DMS53 treated with DMSO at 0.1 percent for 48 hours (cell line): ENCODE results near the gene NGDN.

Experiments
- DNase-seq: peaks from one replicate; lab custom pipeline; 2025; ENCODE audit not compliant: unreplicated experiment; lab: John Stamatoyannopoulos, UW

Gene NGDN

DNA sequence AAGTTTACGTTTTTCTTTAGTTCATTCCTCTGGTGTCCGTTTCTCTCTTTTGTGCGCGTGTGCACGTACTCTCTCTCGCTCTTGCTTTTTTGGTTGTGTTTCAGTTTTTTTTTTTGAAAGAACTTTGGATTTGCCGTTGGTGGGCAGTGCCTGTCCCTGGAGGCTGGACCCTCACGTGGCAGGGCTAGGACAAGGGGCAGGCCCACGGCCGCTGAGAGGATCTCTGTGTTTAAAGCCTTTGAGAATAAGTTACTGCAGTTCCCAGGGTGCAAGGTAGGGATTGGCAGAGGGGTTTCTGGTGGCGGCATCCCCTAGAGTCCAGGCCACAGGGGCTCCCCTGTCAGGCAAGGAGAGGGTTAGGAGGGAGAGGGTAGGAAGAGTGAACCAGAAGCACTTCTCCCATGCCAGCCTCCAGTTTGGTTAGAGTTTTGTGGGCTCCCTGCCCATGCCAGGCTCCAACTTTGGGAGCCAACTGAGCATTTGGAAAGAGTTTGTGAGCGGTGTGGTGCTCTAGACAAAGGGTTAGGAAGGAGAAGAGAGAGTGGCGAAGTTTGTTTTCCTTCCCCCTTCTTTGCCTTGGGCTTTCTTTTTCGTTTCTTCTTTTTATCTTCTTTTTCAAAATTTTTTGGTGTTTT lies 51.5 kb downstream of the NGDN start:
- DNase-seq: no peak

GRCh38 chr14:23521785-23522640 lies 52.5 kb downstream of the NGDN start:
- no peak for DNase-seq

DNA sequence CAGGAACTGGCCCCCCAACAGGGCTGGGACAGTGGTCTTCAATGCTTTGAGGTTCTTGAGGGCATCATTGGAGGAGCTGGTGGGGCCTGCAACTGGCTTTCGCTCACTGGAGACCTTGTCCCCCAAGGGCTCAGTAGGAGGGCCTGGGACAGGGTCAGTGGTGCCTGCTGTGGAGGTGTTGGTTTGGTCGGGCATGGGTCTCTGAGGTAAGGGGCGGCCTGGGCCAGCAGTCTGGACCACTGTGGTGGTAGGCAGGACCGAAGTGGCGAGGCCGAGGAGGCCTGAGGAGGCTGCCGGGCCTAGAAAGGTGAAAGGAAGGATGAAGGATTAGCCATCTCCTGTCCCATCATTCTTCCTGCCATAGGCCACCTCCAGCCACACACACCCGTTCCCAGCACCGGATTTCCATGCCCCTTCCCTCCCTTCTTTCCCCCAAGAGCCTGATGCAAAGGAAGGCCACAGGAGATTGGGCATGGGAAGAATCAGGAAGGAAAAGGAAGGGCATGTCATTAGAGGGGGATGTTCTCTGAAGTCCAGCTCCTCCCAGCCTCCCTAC lies 53.2 kb downstream of the NGDN start:
- no peak for DNase-seq

GRCh38 chr14:23523229-23524016 lies 53.9 kb downstream of the NGDN start:
- DNase-seq: no peak

GRCh38 chr14:23524954-23525353 lies 55.5 kb downstream of the NGDN start:
- DNase-seq: no peak

DNA sequence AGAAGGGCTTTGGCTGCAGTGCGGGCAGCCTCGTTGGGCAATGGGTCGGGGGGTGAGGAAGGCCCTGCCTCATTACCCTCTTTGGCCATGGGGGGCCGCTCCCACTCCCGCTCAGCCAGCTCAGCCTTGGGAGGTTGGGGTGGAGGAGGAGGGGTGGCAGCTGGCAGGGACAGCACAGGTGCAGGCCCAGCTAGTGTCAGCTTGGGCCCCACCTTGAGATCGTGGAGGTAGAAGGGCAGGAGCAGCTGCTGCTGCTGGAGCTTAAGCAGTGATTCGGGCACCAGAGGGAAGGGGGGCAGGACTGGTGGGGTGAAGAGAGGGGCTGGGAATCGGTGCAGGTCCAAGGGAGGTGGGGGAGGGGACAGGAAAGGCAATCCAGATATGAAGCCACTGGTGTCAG lies 56.1 kb downstream of the NGDN start:
- no peak for DNase-seq
